Right lobe of liver (tissue), 4 donors: ENCODE measurements around the gene CCDC88B.

Experiments used
- CTCF ChIP-seq, 4 donors: fragments of 200-600 bp in 3 of 4; fragments of 450-650 bp in 1 of 4; IDR thresholded peaks; one replicate each; pipeline versions ENCODE4 v1.5.1 to v1.8.0; 2016 to 2022; ENCODE audit warnings: antibody characterized with exemption in 4 of 4, mild to moderate bottlenecking in 2 of 4
- POLR2A ChIP-seq: fragments of 450-650 bp; IDR thresholded peaks from one replicate; pipeline ENCODE4 v1.6.1; 2017; ENCODE audit warnings: antibody characterized with exemption, mild to moderate bottlenecking
- donor health status: DM: no; HTN: no; CAD: no.
- donor health status: DM: no; HTN: no; CAD: no.
- donor health status: DM: no; HTN: yes; CAD: no.

GRCh38 chr11:64321026-64321425 is 19.0 kb upstream of the CCDC88B start:
- TF ChIP-seq CTCF (IDR thresholded peaks at IDR 0.05) (no peak), POLR2A (no peak)
